SH-SY5Y (cell line): Measurements from ENCODE around the gene LRRC23.

Experiments
- GATA2 ChIP-seq: IDR thresholded peaks from 2 replicates; pipeline ENCODE4 v1.6.1; 2011; ENCODE audit warnings: mild to moderate bottlenecking, low read depth, low read length
- GATA3 ChIP-seq: IDR thresholded peaks from 2 replicates; pipeline ENCODE4 v1.6.1; 2011; ENCODE audit warnings: low read depth, mild to moderate bottlenecking, low read length, moderate library complexity

DNA sequence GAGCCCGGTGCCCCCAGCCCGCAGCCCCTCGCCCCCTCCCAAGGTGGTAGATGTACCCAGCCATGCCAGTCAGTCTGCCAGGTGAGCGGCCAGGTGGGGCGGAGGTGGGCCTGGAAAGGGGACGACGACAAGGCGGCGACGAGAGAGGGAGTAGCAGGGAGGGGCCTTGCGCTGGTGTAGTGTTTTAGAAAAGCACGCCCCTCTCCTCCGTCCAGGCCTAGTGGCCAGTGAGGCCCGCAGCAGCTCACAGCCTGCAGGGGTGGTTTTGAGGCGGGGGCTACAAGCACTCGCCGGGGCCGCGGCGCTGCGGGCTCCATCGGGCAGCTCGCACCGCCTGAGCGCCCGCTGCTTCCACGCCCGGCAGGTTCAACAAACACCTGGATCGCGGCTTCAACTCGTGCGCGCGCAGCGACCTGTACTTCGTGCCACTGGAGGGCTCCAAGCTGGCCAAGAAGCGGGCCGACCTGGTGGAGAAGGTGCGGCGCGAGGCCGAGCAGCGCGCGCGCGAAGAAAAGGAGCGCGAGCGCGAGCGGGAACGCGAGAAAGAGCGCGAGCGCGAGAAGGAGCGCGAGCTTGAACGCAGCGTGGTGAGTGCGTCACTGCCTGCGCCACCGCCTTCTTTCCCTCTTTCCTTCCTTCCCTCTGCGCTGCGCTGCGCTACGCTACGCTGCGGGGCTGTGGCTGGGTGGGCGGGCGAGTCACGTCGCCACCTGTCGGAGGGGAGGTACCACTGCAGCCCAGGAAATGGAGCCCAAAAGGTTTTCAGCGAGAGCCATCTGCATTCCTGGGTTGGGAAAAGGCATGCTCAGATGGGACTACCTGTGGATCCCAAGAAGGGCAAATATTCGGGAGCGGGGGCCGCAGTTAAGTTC lies 33.1 kb downstream of the LRRC23 start:
- no peak for TF ChIP-seq GATA3
- no peak for TF ChIP-seq GATA2
